GM15510 (cell line): ENCODE data around the gene GDPD5.

Source experiments
- POLR2A ChIP-seq: IDR thresholded peaks from 3 replicates; pipeline ENCODE4 v1.6.1; 2011; ENCODE audit warnings: borderline replicate concordance; ENCODE audit not compliant: insufficient read length; ENCODE audit errors: extremely low read depth

Gene GDPD5

DNA sequence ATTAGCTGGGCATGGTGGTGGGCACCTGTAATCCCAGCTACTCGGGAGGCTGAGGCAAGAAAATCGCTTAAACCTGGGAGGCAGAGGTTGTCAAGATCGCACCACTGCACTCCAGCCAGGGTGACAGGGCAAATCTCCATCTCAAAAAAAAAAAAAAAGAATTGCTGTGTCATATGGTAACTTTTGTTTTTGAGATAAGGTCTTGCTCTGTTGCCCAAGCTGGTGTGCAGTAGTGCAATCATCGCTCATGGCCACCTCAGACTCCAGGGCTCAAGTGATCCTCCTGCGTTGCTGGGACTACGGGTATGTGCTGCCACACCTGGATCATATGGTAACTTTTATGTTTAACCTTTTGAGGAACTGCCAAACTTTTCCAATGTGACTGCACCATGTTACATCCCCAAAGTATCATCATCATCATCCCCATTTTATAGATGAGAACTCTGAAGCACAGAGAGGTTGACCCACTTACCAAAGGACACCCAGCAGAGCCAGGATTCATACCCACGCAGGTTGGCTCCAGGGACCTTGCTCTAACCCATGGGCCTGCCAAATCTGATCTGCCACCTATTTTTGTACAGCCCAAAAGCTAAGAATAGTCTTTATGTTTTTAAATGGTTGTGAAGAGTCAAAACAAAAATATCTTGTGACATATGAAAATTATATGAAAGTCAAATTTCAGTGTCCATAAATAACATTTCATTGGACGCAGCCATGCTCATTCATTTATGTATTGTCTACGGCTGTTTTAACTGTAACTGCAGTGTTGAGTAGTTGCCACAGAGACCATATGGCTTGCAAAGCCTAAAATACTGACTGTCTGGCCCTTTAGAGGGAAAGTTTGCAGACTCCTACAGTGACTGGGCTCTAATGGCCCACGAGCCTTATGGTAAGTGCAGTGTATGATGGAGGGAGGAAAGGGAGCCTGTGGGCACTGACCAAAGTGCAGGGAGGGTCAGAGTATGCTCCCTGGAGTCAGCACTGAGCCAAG is 45.3 kb downstream of the GDPD5 start:
- no peak for TF ChIP-seq POLR2A

DNA sequence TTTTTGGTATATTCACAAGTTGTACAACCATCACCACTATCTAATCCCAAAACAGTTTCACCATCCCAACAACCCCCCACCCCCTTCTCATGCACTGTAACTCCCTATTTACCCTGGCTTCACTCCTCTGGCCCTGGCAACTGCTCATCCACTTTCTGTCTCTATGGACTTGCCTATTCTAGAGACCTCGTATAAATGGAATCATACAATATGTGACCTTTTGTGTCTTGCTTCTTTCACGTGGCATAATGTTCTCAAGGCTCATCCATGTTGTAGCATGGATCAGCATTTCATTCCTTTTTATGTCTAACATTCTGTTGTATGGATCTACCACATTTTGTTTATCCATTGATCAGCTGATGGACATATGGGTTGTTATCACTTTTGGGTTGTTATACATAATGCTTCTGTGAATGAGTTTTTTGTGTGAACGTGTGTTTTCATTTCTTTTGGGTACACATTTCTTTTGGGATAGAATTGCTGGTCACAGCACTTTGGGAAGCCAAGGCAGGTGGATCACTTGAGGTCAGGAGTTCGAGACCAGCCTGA is 46.1 kb downstream of the GDPD5 start:
- TF ChIP-seq POLR2A = no peak

DNA sequence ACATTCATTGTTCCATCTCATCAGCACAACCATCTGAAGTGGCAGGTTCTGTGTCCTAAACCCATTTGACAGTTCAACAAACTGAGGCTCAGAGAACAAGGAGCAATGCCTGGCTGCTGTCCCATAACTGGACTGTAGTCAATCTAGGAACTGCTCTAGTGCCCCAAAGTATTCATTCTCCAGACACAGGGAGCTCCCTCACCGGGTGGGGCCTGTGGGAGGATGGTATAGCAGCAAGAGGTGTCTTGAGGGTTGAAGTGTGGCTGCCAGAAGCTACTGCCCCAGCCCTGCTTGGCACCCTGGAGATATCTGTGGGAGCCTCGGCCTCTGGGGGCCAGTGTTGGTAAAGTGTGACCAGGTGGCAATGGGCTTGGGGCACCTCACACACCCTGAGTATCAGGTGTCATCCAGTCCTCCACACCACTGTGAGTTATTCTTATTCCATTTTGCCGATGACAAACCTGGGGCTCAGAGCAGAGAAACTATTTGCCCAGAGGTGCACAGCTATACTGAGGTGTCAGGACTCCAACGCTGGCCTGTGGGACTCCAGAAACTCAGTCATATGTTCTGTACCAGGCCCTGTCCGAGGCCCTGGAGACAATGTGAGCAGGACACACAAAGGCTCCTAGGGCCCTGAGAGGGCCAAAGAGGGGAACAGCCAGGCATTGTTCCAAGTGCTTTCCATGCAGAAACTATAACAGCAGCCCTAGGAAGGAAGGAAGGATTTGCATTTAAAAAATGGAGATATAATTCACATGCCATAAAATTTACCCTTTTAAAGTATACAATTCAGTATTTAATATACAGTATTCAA is 46.8 kb downstream of the GDPD5 start:
- no peak for TF ChIP-seq POLR2A

DNA sequence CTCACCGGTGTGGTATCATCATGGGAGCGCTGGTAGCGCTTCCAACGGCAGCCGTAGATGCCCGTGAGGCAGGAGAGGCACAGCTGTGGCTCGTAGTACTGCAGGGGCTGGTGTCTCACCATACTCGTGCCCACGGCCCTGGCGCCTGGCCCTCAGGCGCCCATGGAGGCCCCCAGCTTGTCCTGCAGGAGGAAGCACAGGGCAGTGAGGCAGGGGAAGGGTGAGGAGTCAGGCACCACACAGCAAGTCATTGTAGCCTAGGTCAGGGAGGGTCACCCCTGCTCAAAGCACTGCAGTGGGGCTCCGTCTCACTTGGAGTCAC is 48.2 kb downstream of the GDPD5 start:
- TF ChIP-seq POLR2A = no peak

DNA sequence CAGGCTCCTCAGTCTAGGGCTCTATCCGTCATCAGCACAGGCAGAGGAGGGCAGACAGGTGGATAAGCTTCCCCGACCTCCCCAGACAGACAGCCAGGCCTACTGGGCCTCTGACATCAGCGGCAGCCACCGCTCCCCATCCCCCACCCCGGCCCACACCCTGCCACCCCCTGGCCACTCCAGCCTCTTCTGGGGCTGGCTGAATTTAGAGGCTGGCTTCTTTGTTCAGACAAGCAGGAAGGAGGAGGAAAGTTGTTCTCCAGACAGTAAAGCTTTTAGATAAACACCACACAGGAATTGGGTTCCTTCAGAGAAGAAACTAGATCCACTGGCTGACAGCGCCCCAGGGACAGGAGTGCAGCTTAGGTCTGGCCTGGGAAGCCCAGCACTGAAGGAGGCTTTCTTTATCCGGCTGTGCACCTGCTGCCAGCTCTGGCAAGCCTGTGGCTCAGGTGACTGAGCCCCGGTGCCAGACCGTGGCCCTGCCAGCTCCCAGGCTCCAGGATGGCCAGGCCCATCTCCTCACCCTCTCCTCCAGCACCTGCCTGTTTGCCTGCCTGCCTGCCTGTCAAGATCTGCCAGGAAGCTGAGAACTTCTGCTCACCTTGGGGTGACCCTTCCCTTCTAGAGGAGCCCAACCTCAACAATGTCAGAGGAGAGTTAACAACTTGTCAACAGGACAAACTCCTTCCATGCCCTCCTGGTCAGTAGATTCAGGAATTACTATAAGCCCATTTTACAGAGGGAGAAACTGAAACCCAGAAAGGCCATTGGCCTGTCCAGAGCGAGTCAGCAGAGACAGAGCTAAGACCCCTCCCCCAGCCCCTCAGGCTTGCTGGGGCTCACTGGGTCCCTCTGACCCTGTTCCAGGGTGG is 48.8 kb downstream of the GDPD5 start:
- TF ChIP-seq POLR2A = no peak

DNA sequence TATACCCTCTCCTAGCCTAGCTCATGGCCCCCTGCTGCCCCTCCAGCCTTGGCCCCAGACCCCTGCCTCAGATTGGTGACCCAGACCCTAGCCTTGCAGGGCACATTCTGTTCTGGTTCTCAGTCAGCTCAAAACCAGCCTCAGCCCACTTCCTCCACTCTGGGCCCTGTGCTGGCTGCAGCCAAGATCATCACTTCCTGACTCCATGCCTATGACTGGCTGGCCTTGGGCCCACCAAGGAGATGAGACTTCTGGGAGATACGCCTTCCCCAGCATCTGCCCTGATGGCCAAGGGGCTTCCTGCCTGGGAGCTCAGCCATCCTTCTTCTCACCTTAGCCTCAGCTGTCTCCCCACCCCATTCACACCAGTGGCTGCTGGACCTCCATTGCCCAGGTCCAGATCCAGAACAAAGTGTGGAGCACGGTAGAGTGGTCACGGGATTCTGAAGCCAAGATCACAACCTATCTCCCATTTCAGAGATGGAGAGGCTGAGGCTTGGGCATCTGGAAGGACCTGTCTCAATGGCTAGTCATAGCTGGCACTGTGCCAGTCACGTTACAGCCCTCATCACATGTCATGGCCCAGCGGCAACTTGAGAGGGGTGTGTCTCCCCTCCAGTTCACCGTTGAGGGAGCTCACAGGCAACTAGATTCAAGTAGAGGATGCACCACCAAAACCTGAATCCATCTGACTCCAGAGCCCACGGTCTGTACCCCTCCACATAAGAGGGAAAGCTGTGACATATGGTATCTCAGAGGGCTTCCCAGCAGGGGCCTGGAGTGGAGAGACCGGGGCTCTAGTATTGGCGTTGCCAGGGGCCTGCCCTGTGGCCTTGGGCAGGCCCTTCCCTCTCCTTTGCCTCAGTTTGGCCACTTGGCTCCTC is 49.7 kb downstream of the GDPD5 start:
- TF ChIP-seq POLR2A = no peak

DNA sequence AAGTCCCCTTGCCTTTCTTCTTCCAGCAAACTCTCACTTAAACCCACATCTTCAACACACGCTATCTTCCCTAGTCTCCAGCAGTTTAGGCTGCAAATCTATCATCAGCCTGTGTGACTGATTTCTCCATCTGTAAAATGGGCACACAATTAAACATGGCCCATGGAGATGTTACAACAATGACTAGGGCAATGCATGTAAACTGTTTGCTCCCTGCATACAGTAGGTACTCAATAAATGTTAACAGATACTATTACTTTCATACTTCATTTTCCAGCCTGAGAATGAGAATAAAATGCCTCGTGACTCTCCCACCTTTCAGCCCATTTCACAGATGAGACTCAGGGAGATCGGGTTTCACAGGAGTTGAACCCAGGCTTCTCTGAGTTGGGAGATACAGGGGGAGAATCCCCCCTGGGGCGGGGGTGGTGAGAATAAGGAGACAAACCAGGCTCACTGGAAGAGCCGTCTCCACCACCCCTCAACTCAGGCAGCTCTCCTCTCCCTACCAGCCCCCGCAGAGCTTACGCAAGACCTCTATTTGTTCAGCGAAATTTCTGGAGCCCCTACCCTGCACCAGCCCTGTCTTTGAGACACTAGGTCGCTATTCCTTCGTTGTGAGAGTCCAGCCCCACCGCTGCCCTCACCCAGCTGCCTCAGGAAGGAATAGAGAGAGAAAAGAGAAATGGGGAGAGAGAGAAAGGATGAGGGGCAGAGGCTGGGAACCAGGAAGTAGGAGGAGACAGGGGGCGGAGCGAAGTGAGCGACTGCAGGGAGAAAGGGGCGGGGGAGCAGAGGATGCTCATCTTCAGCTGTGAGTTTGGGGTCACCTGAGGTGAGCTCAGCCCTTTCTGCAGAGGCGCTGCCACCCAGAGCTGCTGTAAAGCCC is 50.6 kb downstream of the GDPD5 start:
- TF ChIP-seq POLR2A = no peak

DNA sequence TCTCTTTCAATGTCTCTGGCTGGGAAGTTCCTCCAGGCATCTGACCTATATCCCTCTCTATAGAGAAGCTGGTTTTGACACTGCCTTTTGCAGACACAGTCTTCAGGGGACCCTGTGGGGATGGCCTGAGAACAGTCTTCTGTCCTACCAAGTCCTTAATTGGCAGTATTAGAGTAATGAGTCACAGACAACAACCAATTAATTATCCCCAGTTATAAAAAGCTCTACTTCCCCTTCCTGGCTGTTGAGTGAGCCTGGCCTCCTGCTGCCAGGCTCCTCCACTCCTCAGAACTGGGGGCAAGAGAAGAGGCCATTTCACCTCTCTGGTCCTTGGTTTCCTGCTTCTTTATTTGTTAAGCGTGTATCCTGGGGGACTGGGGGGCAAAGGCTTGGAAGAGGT is 51.5 kb downstream of the GDPD5 start:
- TF ChIP-seq POLR2A = no peak

DNA sequence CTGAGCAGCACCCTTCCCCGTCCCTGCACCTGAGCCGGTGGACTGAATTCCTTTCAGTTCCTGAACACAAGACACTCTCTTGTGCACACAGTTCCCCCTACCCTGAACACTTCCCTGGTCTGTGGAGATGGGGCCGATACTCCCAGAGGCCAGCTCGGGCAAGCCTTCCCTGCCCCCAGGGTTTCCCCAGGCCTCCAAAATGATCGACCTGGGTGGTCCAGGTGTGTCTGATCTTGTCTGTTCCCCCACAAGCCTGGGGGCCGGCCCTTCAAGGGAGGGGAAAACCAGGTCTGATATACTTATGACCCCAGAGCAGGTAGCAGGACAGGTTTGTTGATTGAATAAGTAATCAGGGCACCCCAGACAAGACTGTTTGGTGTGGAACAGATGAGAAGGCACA is 52.1 kb downstream of the GDPD5 start:
- no peak for TF ChIP-seq POLR2A

DNA sequence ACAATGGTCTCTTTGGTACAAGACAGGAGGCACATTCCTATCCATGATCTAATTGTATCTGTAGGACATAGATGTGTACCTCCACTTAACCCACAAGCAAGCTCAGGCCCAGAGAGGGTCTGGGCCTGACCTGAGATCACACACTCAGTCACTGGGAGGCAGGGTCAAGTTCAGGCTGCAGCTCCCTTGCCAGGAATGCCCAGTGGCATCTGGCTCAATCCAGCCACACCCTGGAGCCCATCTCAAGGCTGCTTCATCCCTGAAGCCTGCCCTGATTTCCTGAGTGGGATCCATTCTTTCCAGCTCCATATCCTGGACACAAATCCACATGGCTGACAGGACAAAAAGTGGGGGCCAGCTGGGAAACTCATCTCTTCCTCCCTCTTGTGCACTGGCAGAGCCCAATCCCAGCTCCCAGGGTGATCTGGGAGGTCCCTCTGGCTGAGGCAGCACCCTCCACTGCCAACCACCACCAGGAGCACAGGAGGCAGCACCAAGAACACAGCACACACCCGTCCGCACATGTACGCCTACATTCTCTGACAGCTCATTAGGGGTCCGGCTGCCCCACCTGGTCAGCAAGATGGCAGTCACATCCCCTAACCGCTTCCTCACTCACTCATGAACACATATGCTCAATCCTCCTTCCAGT is 53.5 kb downstream of the GDPD5 start:
- TF ChIP-seq POLR2A = no peak

DNA sequence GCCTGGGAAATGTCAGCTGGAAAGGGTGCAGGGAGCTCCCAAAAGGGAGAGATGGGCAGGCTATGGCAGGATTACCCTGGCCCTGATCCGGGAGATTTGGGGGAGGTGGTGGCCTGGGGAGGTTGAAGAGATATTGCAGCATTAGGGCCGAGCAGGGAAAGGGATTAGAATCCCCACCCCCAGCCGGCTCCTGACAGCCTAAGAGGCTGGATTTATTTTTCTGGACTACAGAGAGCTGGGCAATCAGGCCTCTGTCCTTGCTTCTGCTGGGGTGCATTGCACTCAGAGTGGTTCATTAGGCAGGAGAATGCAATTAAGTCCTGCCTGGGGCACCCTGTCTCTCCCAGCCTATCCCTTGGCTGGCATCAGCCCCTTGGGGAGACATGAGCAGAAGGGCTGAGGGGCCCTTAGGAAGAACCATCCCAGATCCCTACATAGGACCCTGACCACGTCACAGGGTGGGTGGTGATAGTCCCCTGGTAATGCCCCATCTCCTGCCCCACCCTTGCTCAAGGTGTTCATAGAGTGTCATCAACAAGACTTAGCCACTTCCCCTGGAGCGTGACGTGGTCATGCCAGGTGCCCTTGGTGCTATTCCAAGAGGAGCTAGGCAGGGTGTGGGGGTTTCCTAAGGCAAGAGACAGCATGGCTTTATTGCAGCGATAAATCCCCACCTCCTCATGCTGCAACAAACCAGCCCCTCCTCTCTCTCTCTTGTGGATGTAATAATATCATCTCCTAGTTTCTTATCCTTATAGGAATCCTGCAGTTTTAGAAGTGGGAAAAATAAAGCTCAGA is 54.4 kb downstream of the GDPD5 start:
- TF ChIP-seq POLR2A = no peak
